GM04503 (cell line): ENCODE data around the gene SERPINB11.
"Not testable (repeated sequence)": the region's sequence is repeated elsewhere in the genome, so short reads cannot be mapped to it uniquely, and the experiment has no call there.

Source experiments
- DNase-seq: peaks from one replicate; pipeline ENCODE4 v3.0.0-alpha.2; 2012; ENCODE audit warnings: low read depth

Gene SERPINB11, protein sequence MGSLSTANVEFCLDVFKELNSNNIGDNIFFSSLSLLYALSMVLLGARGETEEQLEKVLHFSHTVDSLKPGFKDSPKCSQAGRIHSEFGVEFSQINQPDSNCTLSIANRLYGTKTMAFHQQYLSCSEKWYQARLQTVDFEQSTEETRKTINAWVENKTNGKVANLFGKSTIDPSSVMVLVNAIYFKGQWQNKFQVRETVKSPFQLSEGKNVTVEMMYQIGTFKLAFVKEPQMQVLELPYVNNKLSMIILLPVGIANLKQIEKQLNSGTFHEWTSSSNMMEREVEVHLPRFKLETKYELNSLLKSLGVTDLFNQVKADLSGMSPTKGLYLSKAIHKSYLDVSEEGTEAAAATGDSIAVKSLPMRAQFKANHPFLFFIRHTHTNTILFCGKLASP

DNA sequence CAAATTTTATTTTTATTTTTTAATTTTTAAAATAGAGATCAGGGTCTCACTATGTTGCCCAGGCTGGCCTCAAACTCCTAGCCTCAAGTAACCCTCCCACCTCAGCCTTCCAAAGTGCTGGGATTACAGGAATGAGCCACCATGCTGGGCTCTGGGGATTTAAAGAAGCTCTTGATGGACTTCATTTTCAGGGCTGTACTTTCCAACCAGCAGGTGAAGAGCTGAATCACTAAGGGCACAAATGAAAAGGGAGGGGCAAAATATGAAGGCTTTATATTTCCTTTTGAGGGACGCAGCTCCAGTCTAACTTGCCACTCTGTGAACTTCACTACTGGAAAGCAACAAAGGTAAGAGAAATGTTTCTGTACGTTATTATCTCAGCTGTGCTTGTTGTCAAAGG, at the start of gene SERPINB11:
SERPINB11 (plus strand) TSS at position 301 of the 400 bp plus-strand sequence. CDS start 7,234 bp downstream, outside the sequence.
- DNase-seq = no peak

DNA sequence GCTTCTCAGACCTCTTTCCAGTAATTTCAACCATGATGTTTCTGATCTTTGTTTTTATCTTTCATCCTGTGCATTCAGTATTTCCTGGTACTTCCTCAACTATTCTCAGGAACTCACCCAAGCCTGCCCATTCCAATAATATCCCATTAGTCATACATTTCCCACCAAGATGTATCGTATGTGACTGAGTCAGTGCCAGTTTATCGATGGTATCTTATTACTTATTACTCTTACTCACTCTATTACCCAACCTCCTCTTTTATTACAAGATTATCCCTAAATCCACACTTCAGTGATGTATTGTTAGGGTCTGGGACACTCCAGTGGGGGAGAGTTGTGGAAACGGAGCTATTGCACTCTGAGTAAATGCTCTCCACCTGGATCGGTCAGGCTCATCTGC, 43.8 kb upstream of the SERPINB11 start:
- not testable (repeated sequence) for DNase-seq

DNA sequence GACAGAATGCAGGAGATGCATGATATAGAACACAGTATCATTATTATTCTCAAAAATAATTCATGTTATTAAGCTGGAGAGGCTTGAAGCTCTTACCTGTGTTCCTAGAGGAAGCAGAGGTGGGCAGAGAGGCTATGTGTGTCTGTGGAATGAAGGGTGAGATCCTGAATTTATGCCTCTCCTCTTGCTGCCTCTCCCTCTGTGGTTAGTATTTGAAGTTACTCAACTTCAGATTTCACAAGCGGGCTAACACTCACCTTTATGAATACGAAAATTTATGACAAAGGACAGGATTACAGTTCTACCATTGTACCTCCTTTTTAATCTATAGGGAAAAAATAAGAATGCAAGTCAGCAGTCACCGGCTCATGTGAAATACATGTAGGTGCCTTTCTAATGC, 41.0 kb upstream of the SERPINB11 start, which contains the start of gene SERPINB3:
SERPINB3 (minus strand) TSS at position 144 of the 400 bp plus-strand sequence. CDS start 677 bp downstream, outside the sequence.
- not testable (repeated sequence) for DNase-seq

DNA sequence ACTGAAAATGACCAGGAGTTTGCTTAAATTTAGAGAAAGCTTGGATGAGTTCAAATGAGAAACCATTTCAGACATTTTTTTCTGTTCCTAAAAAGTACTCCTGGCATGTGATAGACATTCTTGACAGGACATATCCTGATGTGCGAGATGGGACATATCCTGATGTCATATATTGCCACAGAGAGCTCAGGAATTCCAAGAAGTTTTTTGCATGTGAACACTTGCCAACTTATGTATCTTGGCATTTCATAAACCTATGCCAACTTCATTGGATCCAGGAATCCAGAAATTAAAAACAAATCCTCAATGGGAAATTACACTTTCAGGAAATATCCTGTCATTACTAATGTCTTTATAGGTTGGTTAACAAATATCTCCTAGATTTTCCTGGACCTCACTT, 38.2 kb upstream of the SERPINB11 start:
- DNase-seq = no peak

DNA sequence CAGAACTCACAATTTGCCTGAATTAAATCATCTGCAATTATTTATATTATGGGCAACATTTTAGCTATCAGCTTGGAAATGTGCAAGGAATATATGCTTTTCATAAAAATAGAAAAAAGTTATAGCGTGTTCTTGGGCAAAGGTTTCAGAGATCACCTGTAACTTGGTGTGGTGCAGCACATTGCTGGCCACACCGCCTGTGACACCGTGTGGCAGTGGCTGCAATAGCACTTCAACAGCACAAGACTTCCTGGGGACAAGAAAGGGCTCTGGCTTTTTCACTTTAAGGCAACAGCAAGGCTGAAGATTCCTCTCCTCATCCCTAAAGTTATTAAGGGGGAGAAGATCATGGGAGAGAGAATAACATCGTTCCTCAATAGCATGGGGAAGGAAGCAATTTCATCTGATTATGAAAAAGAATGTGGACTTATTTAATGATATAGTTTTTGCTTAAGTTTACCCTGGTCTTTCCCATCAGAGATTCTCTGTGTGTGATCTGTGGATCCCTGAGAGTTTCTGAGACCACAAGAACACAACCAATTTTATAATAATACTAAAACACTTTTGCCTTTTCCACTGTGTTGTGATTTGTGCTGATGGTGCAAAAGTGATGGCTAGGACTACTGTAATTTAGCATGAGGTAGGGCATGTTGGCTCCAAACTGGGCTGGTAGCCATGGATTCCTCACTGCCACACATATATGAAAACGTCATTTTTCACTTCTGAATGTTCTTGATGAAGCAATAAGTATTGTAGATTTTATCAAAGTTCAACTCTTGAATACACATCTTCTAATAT, 26.0 kb upstream of the SERPINB11 start:
- DNase-seq = no peak

DNA sequence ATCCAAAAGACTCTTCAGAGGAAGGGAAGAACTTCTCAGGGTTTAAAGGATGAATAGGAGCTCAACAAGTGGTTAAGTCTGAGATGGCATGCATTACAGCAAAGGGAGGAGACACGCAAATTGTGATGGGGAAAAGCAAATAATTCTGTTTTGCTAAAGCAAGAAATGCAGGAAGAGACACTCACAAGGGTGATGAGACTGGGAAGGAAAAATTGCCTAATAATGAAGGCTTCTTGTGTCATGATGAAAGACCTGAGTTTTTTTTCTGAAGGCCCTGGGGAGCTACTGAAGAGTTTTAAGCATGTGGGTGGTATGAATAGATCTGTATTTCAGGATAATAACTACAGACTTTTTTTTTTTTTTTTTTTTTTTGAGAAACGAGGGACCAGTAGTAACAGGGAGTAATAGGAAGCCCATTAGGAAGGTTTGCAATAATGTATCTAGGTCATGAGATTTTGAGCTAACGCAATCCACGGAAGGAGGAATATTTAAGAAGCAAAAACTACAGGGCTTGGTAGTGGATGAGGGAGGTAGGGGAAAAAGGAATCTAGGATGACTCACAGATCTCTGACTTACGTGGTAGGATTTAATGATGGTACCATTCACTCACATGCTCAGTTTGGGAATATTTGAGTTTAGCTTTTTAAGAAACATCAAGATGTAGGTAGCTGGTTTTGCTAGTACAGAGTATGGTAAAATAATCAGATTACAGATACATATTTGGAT, 25.1 kb upstream of the SERPINB11 start:
- DNase-seq = peak; percentile 27

DNA sequence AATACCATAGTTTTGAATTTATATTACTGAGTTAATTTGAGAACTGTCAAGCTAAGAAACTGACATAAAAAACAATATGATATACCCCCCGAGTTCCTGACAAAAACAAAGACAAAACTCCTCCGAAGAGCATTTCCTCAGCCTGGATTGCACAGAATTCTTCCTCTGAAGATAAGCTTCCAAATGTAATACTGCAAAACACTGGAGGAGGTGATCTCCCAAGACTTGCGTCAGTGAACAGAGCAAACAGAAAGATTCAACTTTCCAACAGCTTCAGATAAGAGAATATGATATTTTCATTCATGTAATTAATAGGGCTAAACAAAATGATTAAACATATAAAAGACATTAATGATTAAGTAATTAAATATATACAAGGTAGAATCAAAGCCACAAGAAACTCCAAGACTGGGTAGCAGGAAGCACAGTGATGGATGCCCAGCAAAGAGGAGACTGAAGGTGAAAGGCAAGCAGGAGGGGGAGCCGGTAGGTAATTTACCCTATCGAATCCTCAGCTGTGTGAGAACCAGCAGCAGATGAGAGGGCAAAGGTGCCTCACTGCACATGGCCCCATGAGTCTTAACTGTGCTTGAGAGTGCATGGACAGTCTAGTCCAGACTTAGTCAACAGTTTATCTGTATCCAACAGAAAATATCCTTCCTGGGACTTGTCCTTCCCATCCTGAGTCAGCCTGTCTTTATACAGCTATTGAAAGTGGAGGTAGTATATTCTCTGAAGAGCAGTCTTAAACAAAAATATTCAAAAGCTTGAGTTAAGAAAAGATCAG, 22.7 kb upstream of the SERPINB11 start:
- no peak for DNase-seq

DNA sequence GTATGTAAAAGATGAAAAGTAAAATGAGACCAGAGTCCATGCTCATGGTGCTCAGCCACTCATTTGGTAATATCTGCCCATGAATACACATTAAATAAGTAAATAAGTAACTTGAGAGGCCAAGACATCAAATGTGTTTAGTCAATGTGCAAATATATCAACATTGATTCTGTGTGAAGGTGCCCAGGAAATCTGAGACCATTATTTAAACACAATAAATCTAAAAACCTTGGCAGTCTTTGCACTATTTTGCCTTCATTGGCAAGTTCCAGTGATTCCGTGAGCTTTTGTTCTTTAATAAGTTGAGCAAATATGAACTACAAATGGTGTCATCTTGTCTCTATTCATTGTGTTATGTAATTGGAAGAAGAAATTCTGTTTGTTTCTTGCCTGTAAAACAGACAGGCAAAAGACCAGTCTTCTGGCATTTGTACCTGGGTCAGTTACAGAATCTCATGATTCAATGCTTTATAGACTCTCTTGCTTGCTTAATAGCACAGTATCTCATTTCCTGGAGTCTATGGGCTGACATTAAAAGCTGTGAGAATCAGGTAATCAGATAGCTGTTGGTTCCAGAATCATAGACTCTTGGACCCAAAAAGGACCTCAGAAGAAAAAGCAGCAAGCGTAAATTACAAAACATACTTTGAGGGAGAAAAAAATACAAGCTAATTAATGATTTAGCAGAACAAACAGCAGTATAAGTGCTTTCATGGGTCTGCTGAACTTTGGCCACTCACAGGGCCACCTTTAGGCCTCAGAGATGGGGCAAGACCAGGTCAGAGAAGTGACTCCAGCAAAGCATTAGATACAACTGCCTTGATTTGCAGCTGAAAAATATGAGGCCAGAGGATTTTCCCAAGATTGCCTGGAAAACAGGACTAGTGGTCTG, 21.1 kb upstream of the SERPINB11 start:
- no peak for DNase-seq

DNA sequence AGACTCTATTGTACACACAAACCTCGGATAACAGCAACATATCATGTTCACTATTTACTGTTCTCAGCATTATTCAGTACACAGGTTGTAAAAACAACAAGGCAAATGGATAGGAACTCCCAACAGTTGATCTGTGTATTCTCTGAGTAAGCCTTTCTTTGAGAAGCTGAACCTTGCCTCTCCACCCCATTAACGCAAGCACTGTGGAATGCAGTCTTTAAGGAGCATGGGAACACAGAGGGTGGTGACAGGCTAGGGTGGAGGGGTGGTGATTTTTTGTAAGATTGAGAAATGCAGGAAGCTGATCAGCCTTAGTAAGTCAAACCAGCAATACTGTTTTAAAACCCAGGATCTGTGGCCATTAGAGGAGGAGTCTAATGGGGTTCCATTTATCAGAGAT, 19.6 kb upstream of the SERPINB11 start:
- peak; percentile 94 for DNase-seq

DNA sequence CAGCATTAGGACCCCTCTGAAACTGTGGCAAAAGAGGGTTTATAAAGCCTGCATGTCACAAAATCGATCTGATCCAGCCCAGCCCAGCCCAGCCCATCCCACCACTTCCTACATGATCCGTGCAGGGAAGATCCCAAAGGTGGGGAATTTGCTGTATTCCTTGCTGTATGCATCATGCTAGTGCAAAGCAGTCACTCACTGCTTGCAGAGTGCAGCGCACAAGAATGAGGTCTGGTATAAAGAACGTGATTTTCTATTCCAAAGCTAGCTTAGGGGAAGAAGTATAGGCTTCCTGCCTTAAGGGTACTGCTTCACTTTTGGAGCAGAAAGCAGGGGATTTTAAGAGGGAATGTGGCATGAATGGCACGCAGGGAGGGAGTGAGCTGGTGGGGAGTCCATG, 18.9 kb upstream of the SERPINB11 start:
- no peak for DNase-seq

DNA sequence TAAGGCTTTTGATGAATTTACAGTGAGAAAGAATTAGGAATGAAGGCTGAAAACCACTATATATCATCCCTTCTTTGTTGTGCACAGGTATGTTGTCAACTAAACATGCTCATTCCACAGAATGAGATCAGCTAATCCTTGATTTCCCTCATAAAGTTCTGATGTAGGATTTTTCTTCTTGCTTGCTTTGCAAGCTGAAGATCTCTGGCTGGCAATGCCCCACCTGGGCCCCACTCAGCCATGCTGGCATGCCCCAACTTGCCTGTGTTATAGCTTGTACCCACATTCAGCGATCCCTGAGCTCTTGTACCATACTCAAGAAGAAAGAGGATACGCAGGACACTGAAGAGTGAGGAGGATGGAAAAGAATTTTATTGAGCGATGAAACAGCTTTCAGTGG, 18.0 kb upstream of the SERPINB11 start:
- no peak for DNase-seq

DNA sequence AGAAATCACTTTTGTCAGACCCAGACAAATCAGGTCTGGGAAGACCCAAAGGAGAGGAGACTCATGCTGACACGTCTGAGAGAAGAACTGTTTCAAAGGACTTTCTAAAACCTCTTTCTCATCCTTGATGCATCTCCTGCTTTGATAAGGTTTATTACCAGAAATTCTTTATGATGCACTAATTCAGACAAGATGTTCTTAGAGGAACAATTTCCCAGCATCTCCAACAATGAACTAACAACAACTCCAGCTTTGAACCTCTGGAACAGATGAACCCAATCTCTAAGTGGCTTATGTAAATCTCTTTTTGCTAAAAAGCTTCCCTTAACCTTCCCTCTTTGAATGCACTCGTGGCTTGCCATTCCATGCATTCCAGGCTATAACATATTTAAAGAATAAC, 15.9 kb upstream of the SERPINB11 start:
- no peak for DNase-seq

DNA sequence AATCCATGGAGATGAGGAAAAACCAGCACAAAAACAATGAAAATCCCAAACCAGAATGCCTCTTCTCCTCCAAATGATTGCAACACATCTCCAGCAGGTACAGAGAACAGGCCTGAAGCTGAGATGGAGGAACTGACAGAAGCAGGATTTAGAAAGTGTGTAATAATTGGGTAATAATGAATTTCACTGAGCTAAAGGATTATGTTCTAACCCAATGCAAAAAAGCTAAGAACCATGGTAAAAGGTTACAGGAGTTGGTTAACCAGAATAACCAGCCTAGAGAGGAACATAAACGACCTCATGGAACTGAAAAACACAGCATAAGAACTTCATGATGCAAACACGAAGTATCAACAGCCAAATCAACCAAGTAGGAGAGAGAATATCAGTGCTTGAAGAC, 13.7 kb upstream of the SERPINB11 start:
- DNase-seq = no peak

DNA sequence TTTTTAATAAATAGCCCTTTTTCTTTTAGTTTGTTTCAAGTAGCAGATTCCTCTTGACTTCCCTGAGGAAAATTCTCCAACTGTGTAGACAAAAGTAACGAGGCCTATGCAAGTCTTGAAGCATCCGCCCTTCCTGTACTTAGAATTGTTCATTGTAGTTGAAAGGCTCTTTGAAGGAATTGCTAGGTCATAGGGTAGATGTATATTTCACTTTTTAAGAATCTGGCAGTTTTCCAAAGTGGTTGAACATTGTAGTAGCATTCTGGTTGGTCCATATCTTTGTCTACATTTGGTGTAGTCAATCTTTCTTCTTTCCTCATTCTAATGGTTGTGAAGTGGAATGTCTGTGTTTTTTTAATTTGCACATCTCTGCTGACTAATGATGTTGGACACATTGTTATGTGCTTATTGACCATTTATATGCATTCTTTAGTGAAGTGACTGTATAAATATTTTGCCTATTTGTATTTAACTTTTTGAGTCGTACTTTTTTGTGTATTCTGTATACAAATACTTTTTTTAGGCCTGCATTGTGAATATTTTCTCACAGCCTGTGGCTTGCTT, 5.6 kb upstream of the SERPINB11 start:
- peak; percentile 75 for DNase-seq

DNA sequence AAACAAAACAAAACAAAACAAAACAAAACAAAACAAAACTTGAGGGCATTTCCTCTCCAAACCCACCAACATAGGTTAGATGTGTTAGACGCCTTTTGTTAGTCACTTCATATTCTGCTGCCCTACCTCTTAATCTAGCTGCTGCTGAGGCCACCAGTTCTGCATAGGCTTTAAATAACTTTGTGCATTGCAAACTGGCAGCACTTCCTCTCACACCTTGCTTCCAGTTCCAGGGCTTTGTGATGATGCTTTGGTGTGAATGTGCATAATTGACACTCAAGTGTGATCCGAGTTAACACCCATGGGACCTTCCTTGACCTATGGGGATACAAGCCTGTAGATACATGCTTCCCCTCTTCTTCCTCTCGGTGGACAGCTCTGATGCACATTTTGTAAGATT, 2.3 kb upstream of the SERPINB11 start:
- no peak for DNase-seq

DNA sequence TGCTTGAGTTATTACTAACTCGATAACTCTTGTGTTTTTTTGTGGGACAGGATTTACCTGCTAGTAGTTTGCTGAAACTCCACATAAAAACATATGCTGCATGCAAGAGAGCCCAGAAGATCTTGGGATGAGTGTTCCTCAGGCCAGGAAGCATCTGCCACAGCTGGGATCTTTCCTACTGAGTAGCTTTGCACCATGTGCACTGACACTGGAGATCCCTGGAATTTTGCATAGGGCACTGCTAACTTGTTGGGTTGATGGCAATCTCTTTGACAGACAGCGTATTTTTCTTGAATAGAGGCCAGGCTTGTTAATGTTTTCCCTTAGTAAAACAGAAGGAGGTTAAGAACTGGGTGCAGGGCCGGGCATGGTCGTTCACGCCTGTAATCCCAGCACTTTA, 808 bp upstream of the SERPINB11 start:
- DNase-seq = no peak

DNA sequence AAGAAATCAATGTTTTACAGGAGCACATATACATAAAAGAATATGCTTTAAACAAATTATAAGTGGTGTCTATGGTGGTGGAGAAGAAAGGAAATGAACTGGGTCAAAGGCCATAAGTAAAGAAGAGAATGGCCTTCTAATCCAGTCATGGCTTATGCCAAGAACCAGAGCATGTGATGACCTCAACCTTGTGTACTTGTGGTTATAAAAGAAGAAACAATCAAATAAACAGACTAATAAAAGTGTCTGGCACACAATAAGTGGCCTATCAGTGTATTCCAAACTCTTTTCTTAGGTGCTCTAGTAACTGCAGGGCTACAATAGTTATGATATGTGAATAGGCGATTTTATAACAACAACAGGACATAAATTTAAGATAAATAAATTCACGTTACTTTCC, 2.6 kb downstream of the SERPINB11 start:
- DNase-seq = no peak

DNA sequence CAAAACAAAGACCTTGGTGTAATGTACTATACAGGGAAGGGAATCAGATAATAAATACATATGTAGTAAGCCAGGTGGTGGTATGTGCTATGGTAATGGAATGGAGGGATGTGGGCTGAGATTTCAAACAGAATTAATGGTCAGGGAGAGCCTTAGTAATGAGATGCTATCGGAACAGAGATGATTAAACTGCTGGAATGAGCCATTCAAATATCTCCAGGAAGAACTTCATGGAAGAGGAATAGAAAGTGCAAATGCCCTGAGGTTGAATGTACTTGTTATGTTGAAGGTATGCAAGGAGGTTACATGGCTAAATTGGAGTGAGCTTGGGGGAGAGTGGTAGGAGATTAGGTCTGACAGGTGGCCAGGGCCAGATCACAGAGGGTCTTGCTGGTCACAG, 5.1 kb downstream of the SERPINB11 start:
- DNase-seq = no peak

DNA sequence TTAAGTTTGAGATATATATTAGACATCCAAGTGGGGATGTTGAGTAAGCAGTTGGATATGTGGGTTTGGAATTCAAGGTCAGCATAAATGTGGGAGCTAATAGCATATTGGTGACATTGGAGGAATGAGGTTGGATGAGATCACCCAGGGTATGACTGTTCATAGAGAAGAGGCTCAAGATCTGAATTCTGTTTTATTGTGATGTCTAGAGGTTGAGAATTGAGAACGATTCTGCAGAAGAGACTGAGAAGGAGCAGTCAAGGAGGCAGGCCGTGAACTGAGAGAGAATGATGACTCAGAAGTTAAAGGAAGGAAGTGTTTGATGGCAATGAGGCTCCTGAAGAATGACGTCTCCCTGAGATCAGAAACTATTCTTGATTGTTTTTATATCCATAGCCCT, 5.9 kb downstream of the SERPINB11 start:
- DNase-seq = peak; percentile 53
